ENCODE results near the gene STK17A. TPM values are rescaled to one million over a fixed set of nuclear protein-coding genes. Genes with fewer than 3 reads are reported as not detected.

The STK17A gene
- total RNA-seq, 1 experiment from 2014 or later = 21.3 TPM

- H3K4me1 ChIP-seq (ENCODE audit: control insufficient read depth, insufficient read depth, low read length) = no peaks in the 10 kb centered on the region
- H3K36me3 ChIP-seq (ENCODE audit: control insufficient read depth, insufficient read depth, low read length) = no peaks in the 10 kb centered on the region
- no peak overlapping the region for H3K27ac ChIP-seq (ENCODE audit: low read length)
- CTCF ChIA-PET = no interaction called here
- POLR2A ChIA-PET = interaction anchor here (0.7 kb wide), 1 partner anchor 19 kb away, joined by 3 read pairs; no protein-coding TSS in a partner anchor
- no peak overlapping the region for H3K4me3 ChIP-seq (ENCODE audit: low read depth in 2 of 2, low read length in 2 of 2)
- H3K27me3 ChIP-seq (ENCODE audit: control insufficient read depth, insufficient read depth, low read length) = peaks cover 40% of the 10 kb centered on the region
- no peak for ATAC-seq
- no peak for TF ChIP-seq TCF7L2 (IDR thresholded peaks at IDR 0.05; ENCODE audit: low read depth, low read length)
- TF ChIP-seq REST (IDR thresholded peaks at IDR 0.05; ENCODE audit: insufficient read depth in 1 of 2, low read depth in 2 of 2, low read length in 1 of 2) = no peak
- no peak for TF ChIP-seq SIN3A (IDR thresholded peaks at IDR 0.05; ENCODE audit: borderline replicate concordance, insufficient read depth, low read depth, low read length)
- TF ChIP-seq CTCF (IDR thresholded peaks at IDR 0.05) = no peak
- no peak for TF ChIP-seq POLR2AphosphoS5 (IDR thresholded peaks at IDR 0.05; ENCODE audit: low read depth, low read length)
- BruUV-seq (replicated peaks) = no TSS peak
- in situ Hi-C loops (cut with HindIII; ENCODE audit: low pct_unique_long_range_greater_than_20kb, low sequenced_read_pairs) = no loop called here
- no peaks in the 10 kb centered on the region for H3K9me3 ChIP-seq (ENCODE audit: control insufficient read depth, insufficient read depth, low read depth, low read length)
- intact Hi-C loops (cut with micrococcal nuclease; ENCODE audit: unreplicated experiment) = no loop called here
- DNase-seq (ENCODE audit: low read depth, low spot score) = no peak
Observed at GRCh38 chr7:43559946-43560335, 23.0 kb upstream of the STK17A start.

GRCh38 chr7:43560742-43561330 is 22.1 kb upstream of the STK17A start:
- intact Hi-C loops (cut with micrococcal nuclease; ENCODE audit: unreplicated experiment) (no loop called here), in situ Hi-C loops (cut with HindIII; ENCODE audit: low pct_unique_long_range_greater_than_20kb, low sequenced_read_pairs) (no loop called here)
- DNase-seq (ENCODE audit: low read depth, low spot score) (no peak), ATAC-seq (no peak)
- H3K36me3 ChIP-seq (ENCODE audit: control insufficient read depth, insufficient read depth, low read length) = no peaks in the 10 kb centered on the region
- no peaks in the 10 kb centered on the region for H3K9me3 ChIP-seq (ENCODE audit: control insufficient read depth, insufficient read depth, low read depth, low read length)
- TF ChIP-seq CTCF (IDR thresholded peaks at IDR 0.05) = no peak
- no peak for TF ChIP-seq SIN3A (IDR thresholded peaks at IDR 0.05; ENCODE audit: borderline replicate concordance, insufficient read depth, low read depth, low read length)
- no peak for TF ChIP-seq POLR2AphosphoS5 (IDR thresholded peaks at IDR 0.05; ENCODE audit: low read depth, low read length)
- no peak for TF ChIP-seq REST (IDR thresholded peaks at IDR 0.05; ENCODE audit: insufficient read depth in 1 of 2, low read depth in 2 of 2, low read length in 1 of 2)
- no peak for TF ChIP-seq TCF7L2 (IDR thresholded peaks at IDR 0.05; ENCODE audit: low read depth, low read length)
- POLR2A ChIA-PET = no interaction called here
- H3K4me3 ChIP-seq (ENCODE audit: low read depth in 2 of 2, low read length in 2 of 2) = no peak overlapping the region
- CTCF ChIA-PET = interaction anchor here (0.6 kb wide), 1 partner anchor 22 kb away, joined by 3 read pairs; the partner anchor contains the start of gene STK17A
- no peaks in the 10 kb centered on the region for H3K4me1 ChIP-seq (ENCODE audit: control insufficient read depth, insufficient read depth, low read length)
- no TSS peak for BruUV-seq (replicated peaks)
- no peak overlapping the region for H3K27ac ChIP-seq (ENCODE audit: low read length)
- peaks cover 34% of the 10 kb centered on the region for H3K27me3 ChIP-seq (ENCODE audit: control insufficient read depth, insufficient read depth, low read length)
